SK-N-SH (cell line): ENCODE data around the gene GGT7. TPM values are rescaled to one million over a fixed set of nuclear protein-coding genes. Genes with fewer than 3 reads are reported as not detected.

Experiments used
- CTCF ChIA-PET: fragments of 300-600, 350-600 bp; formaldehyde crosslinking; extraction: SDS; loops from one replicate; lab custom pipeline; 2021; lab: Yijun Ruan, JAX
- POLR2A ChIA-PET: fragments of 350-600 bp; sonication (Branson Sonifier 250); formaldehyde crosslinking; extraction: SDS; loops from one replicate; lab custom pipeline; 2020; ENCODE audit warnings: antibody characterized with exemption, inconsistent platforms; lab: Yijun Ruan, JAX
- DNase-seq: peaks from one replicate; pipeline ENCODE4 v3.0.0; 2012
- H2AFZ ChIP-seq: fragments of 200-600 bp; sonication (generic); 2 replicates; pipeline ENCODE4 v1.8.1; 2016; ENCODE audit warnings: antibody characterized with exemption, mild to moderate bottlenecking, low read depth
- H3F3A ChIP-seq: fragments of 200-600 bp; sonication (generic); replicated peaks from 2 replicates; pipeline ENCODE3; 2016; ENCODE audit warnings: antibody characterized with exemption, mild to moderate bottlenecking; ENCODE audit not compliant: insufficient read depth
- H3K27ac ChIP-seq, 2 experiments: fragments of 200-500 bp in 1 of 2; fragments of 200-600 bp in 1 of 2; sonication (Bioruptor generic) in 1 of 2; sonication (generic), shearing (Covaris generic) in 1 of 2; 2 replicates each; pipeline versions ENCODE4 v1.5.1 to v1.6.1; 2014 to 2016; ENCODE audit warnings: low read depth in 2 of 2, inconsistent platforms in 1 of 2, low read length in 1 of 2, mild to moderate bottlenecking in 1 of 2, mixed read lengths in 1 of 2
- H3K27me3 ChIP-seq: fragments of 200-600 bp; sonication (generic), shearing (Covaris generic); 2 replicates; pipeline ENCODE4 v1.6.1; 2016; ENCODE audit warnings: mixed run types; ENCODE audit not compliant: insufficient read depth
- H3K36me3 ChIP-seq, 2 experiments: fragments of 200-500 bp in 1 of 2; fragments of 200-600 bp in 1 of 2; sonication (Bioruptor generic) in 1 of 2; sonication (generic) in 1 of 2; replicated peaks in 1 of 2; 2 replicates each; pipeline versions ENCODE3 to v1.5.1; 2014 to 2016; ENCODE audit warnings: low read length in 1 of 2, mild to moderate bottlenecking in 1 of 2; ENCODE audit not compliant: insufficient read depth in 2 of 2, control insufficient read depth in 1 of 2
- H3K4me1 ChIP-seq, 2 experiments: fragments of 200-500 bp in 1 of 2; fragments of 200-600 bp in 1 of 2; sonication (Bioruptor generic) in 1 of 2; sonication (generic), shearing (Covaris generic) in 1 of 2; 2 replicates each; pipeline versions ENCODE4 v1.5.1 to v1.6.1; 2014 to 2016; ENCODE audit warnings: low read depth in 1 of 2, low read length in 1 of 2, mixed run types in 1 of 2; ENCODE audit not compliant: insufficient read depth in 2 of 2, control insufficient read depth in 1 of 2
- H3K4me2 ChIP-seq: fragments of 200-600 bp; sonication (generic), shearing (Covaris generic); 2 replicates; pipeline ENCODE4 v1.6.1; 2017; ENCODE audit warnings: mixed run types
- H3K4me3 ChIP-seq, 2 experiments: fragments of 200-500 bp in 1 of 2; fragments of 200-600 bp in 1 of 2; sonication (Bioruptor generic) in 1 of 2; sonication (generic), shearing (Covaris generic) in 1 of 2; 2 replicates each; pipeline versions ENCODE4 v1.5.1 to v1.8.1; 2014 to 2016; ENCODE audit warnings: low read depth in 2 of 2, inconsistent platforms in 1 of 2, low read length in 1 of 2, mild to moderate bottlenecking in 1 of 2, mixed read lengths in 1 of 2, moderate library complexity in 1 of 2
- H3K79me2 ChIP-seq: fragments of 200-600 bp; sonication (generic); 2 replicates; pipeline ENCODE4 v1.8.1; 2017; ENCODE audit warnings: mild to moderate bottlenecking; ENCODE audit not compliant: insufficient read depth
- H3K9ac ChIP-seq: fragments of 200-600 bp; sonication (generic); 2 replicates; pipeline ENCODE4 v1.6.1; 2017; ENCODE audit warnings: mixed run types
- H3K9me2 ChIP-seq: fragments of 200-600 bp; sonication (generic); 2 replicates; pipeline ENCODE4 v1.6.1; 2017; ENCODE audit warnings: mixed run types
- H3K9me3 ChIP-seq: fragments of 200-600 bp; sonication (generic); 2 replicates; pipeline ENCODE4 v1.6.1; 2017; ENCODE audit warnings: mixed run types, mild to moderate bottlenecking, moderate library complexity
- H4K20me1 ChIP-seq: fragments of 200-600 bp; sonication (generic); 2 replicates; pipeline ENCODE4 v1.6.1; 2017; ENCODE audit warnings: mild to moderate bottlenecking, mixed run types; ENCODE audit not compliant: insufficient read depth
- CHD2 ChIP-seq: fragments of 150-350 bp; IDR thresholded peaks from 2 replicates; pipeline ENCODE4 v1.6.1; 2018; ENCODE audit warnings: low read length; ENCODE audit not compliant: partially characterized antibody
- EP300 ChIP-seq, 2 experiments: IDR thresholded peaks; 2 replicates each; pipeline versions ENCODE4 v1.4.0 to v1.6.1; 2012; ENCODE audit warnings: borderline replicate concordance in 1 of 2, low read depth in 1 of 2, low read length in 1 of 2
- FOXM1 ChIP-seq: IDR thresholded peaks from 2 replicates; pipeline ENCODE4 v1.4.0; 2012; ENCODE audit warnings: low read depth, mild to moderate bottlenecking
- JUND ChIP-seq: IDR thresholded peaks from 2 replicates; pipeline ENCODE4 v1.4.0; 2012
- MEF2A ChIP-seq: IDR thresholded peaks from 2 replicates; pipeline ENCODE4 v1.4.0; 2012; ENCODE audit warnings: low read depth, borderline replicate concordance
- MXI1 ChIP-seq: IDR thresholded peaks from 2 replicates; pipeline ENCODE4 v1.6.1; 2012; ENCODE audit warnings: mild to moderate bottlenecking, low read depth, low read length, improper control_type of control experiment
- NRF1 ChIP-seq: IDR thresholded peaks from 2 replicates; pipeline ENCODE4 v1.6.1; 2012; ENCODE audit warnings: low read depth, mild to moderate bottlenecking, low read length
- POLR2AphosphoS5 ChIP-seq: IDR thresholded peaks from 2 replicates; pipeline ENCODE4 v1.6.1; 2012; ENCODE audit warnings: low read depth, low read length
- RAD21 ChIP-seq: IDR thresholded peaks from 2 replicates; pipeline ENCODE4 v1.6.1; 2012; ENCODE audit warnings: mild to moderate bottlenecking, low read length
- RCOR1 ChIP-seq: fragments of 150-350 bp; IDR thresholded peaks from 2 replicates; pipeline ENCODE4 v1.6.1; 2017; ENCODE audit warnings: antibody characterized with exemption, low read length
- RFX5 ChIP-seq: IDR thresholded peaks from 2 replicates; pipeline ENCODE4 v1.6.1; 2012; ENCODE audit warnings: mild to moderate bottlenecking, improper control_type of control experiment, low read length
- RXRA ChIP-seq: IDR thresholded peaks from 2 replicates; pipeline ENCODE4 v1.4.0; 2012; ENCODE audit warnings: low read depth, mild to moderate bottlenecking, borderline replicate concordance
- SIN3A ChIP-seq: IDR thresholded peaks from 2 replicates; pipeline ENCODE4 v1.6.1; 2012; ENCODE audit warnings: low read depth, mild to moderate bottlenecking, low read length, moderate library complexity, borderline replicate concordance
- TAF1 ChIP-seq: IDR thresholded peaks from 2 replicates; pipeline ENCODE4 v1.6.1; 2012; ENCODE audit warnings: low read depth, mild to moderate bottlenecking, low read length, moderate library complexity, borderline replicate concordance
- YY1 ChIP-seq: IDR thresholded peaks from 2 replicates; pipeline ENCODE4 v1.4.0; 2012; ENCODE audit warnings: low read depth, mild to moderate bottlenecking
- WGBS: methylation state at CpG from one replicate; pipeline ENCODE4 v1.1.6; 2017; ENCODE audit warnings: low lambda C conversion rate; 5-methylcytosine and 5-hydroxymethylcytosine counted together
- polyA plus RNA-seq, 3 experiments: library from polyadenylated mRNA; depleted of rRNA; stranded (reverse); fragments of >200 nt; gene quantifications; 2 replicates each; pipeline ENCODE4 v1.2.3, GENCODE V29; 2012
- TF ChIP-seq, protein P1 (sequence below): fragments of 150-350 bp; IDR thresholded peaks from 2 replicates; pipeline ENCODE4 v1.6.1; 2016; ENCODE audit warnings: mild to moderate bottlenecking, low read depth, low read length
- TF ChIP-seq, protein P2 (sequence below): IDR thresholded peaks from 2 replicates; pipeline ENCODE4 v1.4.0; 2012; ENCODE audit warnings: low read depth
- TF ChIP-seq, protein P3 (sequence below): fragments of 200-600 bp; sonication (generic); IDR thresholded peaks from 2 replicates; pipeline ENCODE4 v1.6.1; 2017; ENCODE audit warnings: antibody characterized with exemption, mild to moderate bottlenecking, moderate library complexity
- TF ChIP-seq, protein P4 (sequence below): fragments of 150-350 bp; IDR thresholded peaks from 2 replicates; pipeline ENCODE4 v1.6.1; 2017; ENCODE audit warnings: antibody characterized with exemption, low read length, low read depth, borderline replicate concordance
- TF ChIP-seq, protein P5 (sequence below): IDR thresholded peaks from 2 replicates; pipeline ENCODE4 v1.6.1; 2012; ENCODE audit warnings: mild to moderate bottlenecking, low read depth, low read length, moderate library complexity

Gene GGT7
- polyA plus RNA-seq, 1 of the 3 experiments (the other 2 are of a cell fraction), result 22.5 TPM

DNA sequence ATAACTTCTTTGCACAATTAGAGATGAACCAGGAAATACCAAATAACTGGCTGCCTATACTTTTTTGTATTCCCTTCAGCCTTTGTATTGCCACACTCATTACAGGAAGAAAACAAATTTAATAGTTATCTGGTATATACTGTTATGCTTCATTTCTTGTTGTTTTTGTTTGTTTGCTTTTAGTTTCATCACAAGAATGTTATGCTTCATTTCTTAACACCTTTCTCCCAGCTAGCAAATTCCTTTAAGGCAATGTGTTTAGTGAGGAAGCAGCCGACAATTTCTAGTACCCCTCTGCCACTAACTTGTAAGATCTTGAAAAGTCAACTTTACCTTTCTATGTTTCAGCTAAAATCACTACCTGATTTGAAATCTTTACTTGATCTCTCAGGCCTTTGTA lies 48.6 kb downstream of the GGT7 start (continued):
- TF ChIP-seq SIN3A, result no peak
- TF ChIP-seq MXI1, result no peak
- no peak for TF ChIP-seq YY1
- TF ChIP-seq, protein P1, sequence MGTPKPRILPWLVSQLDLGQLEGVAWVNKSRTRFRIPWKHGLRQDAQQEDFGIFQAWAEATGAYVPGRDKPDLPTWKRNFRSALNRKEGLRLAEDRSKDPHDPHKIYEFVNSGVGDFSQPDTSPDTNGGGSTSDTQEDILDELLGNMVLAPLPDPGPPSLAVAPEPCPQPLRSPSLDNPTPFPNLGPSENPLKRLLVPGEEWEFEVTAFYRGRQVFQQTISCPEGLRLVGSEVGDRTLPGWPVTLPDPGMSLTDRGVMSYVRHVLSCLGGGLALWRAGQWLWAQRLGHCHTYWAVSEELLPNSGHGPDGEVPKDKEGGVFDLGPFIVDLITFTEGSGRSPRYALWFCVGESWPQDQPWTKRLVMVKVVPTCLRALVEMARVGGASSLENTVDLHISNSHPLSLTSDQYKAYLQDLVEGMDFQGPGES, result no peak

DNA sequence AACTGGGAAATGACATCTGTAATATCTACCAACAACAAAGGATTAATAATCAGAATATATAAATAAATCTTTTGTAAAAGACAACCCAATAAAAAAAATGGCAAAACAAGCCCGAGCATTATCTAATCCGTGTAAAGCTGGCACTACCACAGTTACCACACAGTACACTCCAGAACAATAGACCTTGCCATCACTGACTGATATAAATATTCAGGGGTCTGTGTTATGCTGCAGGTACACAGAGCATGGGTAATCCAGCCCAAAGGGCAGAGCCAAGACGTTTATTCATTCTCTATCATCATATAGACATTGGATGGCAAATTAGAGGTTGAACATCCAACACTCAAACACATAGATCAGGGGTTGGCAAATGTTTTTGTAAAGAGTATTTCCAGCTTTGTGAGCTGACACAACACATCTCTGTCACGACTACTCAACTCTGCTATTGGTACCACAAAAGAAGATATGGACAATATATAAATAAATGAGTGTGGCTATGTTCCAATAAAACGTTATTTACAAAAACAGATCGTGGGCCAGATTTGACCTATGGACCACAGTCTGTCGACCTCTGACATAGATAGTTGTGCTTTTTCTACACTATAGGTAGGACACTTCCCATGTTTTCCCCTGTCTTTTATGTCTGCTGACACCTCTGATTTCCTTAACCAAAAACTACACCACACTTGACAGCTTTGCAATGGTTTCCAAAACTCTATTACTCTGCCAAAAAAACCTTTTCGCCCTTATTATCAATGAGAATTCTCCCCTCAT lies 51.7 kb downstream of the GGT7 start:
- CTCF ChIA-PET, result interaction anchor here (0.6 kb wide), 1 partner anchor 778 kb away, joined by 3 read pairs; no protein-coding TSS in a partner anchor

More for the DNA sequence above, 51.7 kb downstream of the GGT7 start:
- H3K27ac ChIP-seq, result no peak overlapping the region
- no peaks in the 10 kb centered on the region for H3K9me3 ChIP-seq
- peaks cover 0 to 3% of the 10 kb centered on the region in 2 experiments for H3K36me3 ChIP-seq
- H2AFZ ChIP-seq, result no peak overlapping the region
- no peak for DNase-seq
- peaks cover 7% of the 10 kb centered on the region for H3F3A ChIP-seq
- H3K27me3 ChIP-seq, result no peaks in the 10 kb centered on the region
- POLR2A ChIA-PET, result no interaction called here
- H3K79me2 ChIP-seq, result peaks cover 91% of the 10 kb centered on the region
- H3K9me2 ChIP-seq, result no peaks in the 10 kb centered on the region
- H3K9ac ChIP-seq, result no peak overlapping the region
- TF ChIP-seq TAF1 (no peak), RAD21 (no peak), FOXM1 (no peak), EP300 (IDR thresholded peaks at IDR 0.05; ENCODE audit: borderline replicate concordance in 1 of 2, low read depth in 1 of 2, low read length in 1 of 2) (no peak), JUND (no peak), RFX5 (no peak), CHD2 (no peak), RXRA (no peak), MEF2A (no peak), YY1 (no peak), RCOR1 (no peak), MXI1 (no peak), NRF1 (no peak), POLR2AphosphoS5 (no peak)
- TF ChIP-seq, protein P2, sequence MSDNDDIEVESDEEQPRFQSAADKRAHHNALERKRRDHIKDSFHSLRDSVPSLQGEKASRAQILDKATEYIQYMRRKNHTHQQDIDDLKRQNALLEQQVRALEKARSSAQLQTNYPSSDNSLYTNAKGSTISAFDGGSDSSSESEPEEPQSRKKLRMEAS, result no peak
- TF ChIP-seq, protein P3, sequence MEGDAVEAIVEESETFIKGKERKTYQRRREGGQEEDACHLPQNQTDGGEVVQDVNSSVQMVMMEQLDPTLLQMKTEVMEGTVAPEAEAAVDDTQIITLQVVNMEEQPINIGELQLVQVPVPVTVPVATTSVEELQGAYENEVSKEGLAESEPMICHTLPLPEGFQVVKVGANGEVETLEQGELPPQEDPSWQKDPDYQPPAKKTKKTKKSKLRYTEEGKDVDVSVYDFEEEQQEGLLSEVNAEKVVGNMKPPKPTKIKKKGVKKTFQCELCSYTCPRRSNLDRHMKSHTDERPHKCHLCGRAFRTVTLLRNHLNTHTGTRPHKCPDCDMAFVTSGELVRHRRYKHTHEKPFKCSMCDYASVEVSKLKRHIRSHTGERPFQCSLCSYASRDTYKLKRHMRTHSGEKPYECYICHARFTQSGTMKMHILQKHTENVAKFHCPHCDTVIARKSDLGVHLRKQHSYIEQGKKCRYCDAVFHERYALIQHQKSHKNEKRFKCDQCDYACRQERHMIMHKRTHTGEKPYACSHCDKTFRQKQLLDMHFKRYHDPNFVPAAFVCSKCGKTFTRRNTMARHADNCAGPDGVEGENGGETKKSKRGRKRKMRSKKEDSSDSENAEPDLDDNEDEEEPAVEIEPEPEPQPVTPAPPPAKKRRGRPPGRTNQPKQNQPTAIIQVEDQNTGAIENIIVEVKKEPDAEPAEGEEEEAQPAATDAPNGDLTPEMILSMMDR, result no peak
- TF ChIP-seq, protein P4, sequence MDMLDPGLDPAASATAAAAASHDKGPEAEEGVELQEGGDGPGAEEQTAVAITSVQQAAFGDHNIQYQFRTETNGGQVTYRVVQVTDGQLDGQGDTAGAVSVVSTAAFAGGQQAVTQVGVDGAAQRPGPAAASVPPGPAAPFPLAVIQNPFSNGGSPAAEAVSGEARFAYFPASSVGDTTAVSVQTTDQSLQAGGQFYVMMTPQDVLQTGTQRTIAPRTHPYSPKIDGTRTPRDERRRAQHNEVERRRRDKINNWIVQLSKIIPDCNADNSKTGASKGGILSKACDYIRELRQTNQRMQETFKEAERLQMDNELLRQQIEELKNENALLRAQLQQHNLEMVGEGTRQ, result no peak
- TF ChIP-seq, protein P5, sequence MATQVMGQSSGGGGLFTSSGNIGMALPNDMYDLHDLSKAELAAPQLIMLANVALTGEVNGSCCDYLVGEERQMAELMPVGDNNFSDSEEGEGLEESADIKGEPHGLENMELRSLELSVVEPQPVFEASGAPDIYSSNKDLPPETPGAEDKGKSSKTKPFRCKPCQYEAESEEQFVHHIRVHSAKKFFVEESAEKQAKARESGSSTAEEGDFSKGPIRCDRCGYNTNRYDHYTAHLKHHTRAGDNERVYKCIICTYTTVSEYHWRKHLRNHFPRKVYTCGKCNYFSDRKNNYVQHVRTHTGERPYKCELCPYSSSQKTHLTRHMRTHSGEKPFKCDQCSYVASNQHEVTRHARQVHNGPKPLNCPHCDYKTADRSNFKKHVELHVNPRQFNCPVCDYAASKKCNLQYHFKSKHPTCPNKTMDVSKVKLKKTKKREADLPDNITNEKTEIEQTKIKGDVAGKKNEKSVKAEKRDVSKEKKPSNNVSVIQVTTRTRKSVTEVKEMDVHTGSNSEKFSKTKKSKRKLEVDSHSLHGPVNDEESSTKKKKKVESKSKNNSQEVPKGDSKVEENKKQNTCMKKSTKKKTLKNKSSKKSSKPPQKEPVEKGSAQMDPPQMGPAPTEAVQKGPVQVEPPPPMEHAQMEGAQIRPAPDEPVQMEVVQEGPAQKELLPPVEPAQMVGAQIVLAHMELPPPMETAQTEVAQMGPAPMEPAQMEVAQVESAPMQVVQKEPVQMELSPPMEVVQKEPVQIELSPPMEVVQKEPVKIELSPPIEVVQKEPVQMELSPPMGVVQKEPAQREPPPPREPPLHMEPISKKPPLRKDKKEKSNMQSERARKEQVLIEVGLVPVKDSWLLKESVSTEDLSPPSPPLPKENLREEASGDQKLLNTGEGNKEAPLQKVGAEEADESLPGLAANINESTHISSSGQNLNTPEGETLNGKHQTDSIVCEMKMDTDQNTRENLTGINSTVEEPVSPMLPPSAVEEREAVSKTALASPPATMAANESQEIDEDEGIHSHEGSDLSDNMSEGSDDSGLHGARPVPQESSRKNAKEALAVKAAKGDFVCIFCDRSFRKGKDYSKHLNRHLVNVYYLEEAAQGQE, result no peak
- H4K20me1 ChIP-seq, result peaks cover 84% of the 10 kb centered on the region
- WGBS, result 82% methylated on average over 8 of the region's 8 CpGs
- H3K4me3 ChIP-seq, result no peak overlapping the region
- peaks cover 5 to 8% of the 10 kb centered on the region in 2 experiments; a peak in 2 of 4 replicates for H3K4me1 ChIP-seq
- no peak overlapping the region for H3K4me2 ChIP-seq
